Peyer's patch (tissue), 4 donors: ENCODE data around the gene CCDC74B. TPM values are rescaled to one million over a fixed set of nuclear protein-coding genes. Genes with fewer than 3 reads are reported as not detected.
"Not testable (repeated sequence)": the region's sequence is repeated elsewhere in the genome, so short reads cannot be mapped to it uniquely, and the experiment has no call there.

Source experiments
- DNase-seq, 3 donors: peaks; one replicate each; pipeline ENCODE4 v3.0.0-alpha.2; 2017 to 2019
- H3K27ac ChIP-seq, 4 donors: fragments of 200-600 bp; sonication (generic); one replicate each; pipeline ENCODE4 v1.5.1; 2016 to 2019
- H3K27me3 ChIP-seq, 2 donors: fragments of 200-600 bp; sonication (generic); one replicate each; pipeline ENCODE4 v1.5.1; 2019
- H3K36me3 ChIP-seq, 3 donors: fragments of 200-600 bp; sonication (generic); one replicate each; pipeline ENCODE4 v1.5.1; 2016 to 2019
- H3K4me1 ChIP-seq, 4 donors: fragments of 200-600 bp; sonication (generic); one replicate each; pipeline ENCODE4 v1.5.1; 2016 to 2019
- H3K4me3 ChIP-seq, 4 donors: fragments of 200-600 bp; sonication (generic); 1 replicate in 3 of 4; 2 replicates in 1 of 4; pipeline ENCODE4 v1.5.1; 2016 to 2019; ENCODE audit warnings: mild to moderate bottlenecking in 1 of 4
- H3K9me3 ChIP-seq, 4 donors: fragments of 200-600 bp; sonication (generic); one replicate each; pipeline ENCODE4 v1.5.1; 2016 to 2019; ENCODE audit warnings: mild to moderate bottlenecking in 1 of 4
- POLR2A ChIP-seq, 2 donors: fragments of 450-650 bp; IDR thresholded peaks; one replicate each; pipeline ENCODE4 v1.5.1; 2017; ENCODE audit warnings: antibody characterized with exemption in 2 of 2, mild to moderate bottlenecking in 2 of 2, moderate library complexity in 2 of 2
- total RNA-seq, 4 donors: library from RNA; depleted of rRNA; stranded (reverse); fragments of >200 nt; gene quantifications; one replicate each; pipeline ENCODE4 v1.1.0, GENCODE V29; 2016
- TF ChIP-seq, protein P1 (sequence below), 6 experiments: fragments of 450-650 bp in 4 of 6; fragments of 200-600 bp in 2 of 6; sonication (generic) in 1 of 6; IDR thresholded peaks; one replicate each; pipeline ENCODE4 v1.5.1; 2017 to 2019; ENCODE audit warnings: antibody characterized with exemption in 6 of 6, mild to moderate bottlenecking in 3 of 6, moderate library complexity in 1 of 6

Gene CCDC74B
- total RNA-seq, 4 donors from 2014 or later = 2.1 to 2.6 TPM; not detected in 2

DNA sequence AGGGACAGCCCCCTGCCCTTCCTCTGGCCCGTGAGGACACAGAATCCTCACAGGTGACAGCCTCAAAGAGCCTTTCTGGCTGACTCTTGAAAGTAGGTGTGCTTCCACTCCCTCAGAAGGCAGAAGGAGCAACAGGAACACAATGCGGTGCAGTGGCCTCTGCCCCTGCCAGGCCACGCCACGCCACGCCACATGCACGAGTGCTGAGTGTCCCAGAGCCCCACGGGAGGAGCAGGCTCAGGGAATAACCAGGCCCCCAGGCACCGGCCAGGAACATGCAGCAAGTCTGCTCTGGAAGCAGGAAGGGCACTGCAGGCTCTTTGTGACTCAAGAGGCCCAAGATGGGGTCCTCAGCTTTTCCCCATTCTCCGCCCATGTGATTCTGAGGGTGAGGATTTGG, 18.1 kb upstream of the CCDC74B start:
- Histone ChIP-seq H3K9me3 (no peaks in the 10 kb centered on the region), H3K36me3 (peaks cover 0 to 58% (median 0%) of the 10 kb centered on the region in 3 donors), H3K4me3 (no peak overlapping the region), H3K4me1 (no peaks in the 10 kb centered on the region), H3K27ac (no peak overlapping the region), H3K27me3 (no peaks in the 10 kb centered on the region)
- TF ChIP-seq, protein P1, sequence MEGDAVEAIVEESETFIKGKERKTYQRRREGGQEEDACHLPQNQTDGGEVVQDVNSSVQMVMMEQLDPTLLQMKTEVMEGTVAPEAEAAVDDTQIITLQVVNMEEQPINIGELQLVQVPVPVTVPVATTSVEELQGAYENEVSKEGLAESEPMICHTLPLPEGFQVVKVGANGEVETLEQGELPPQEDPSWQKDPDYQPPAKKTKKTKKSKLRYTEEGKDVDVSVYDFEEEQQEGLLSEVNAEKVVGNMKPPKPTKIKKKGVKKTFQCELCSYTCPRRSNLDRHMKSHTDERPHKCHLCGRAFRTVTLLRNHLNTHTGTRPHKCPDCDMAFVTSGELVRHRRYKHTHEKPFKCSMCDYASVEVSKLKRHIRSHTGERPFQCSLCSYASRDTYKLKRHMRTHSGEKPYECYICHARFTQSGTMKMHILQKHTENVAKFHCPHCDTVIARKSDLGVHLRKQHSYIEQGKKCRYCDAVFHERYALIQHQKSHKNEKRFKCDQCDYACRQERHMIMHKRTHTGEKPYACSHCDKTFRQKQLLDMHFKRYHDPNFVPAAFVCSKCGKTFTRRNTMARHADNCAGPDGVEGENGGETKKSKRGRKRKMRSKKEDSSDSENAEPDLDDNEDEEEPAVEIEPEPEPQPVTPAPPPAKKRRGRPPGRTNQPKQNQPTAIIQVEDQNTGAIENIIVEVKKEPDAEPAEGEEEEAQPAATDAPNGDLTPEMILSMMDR (IDR thresholded peaks at IDR 0.05) = no peak
- TF ChIP-seq POLR2A (IDR thresholded peaks at IDR 0.05) = no peak
- DNase-seq = no peak

DNA sequence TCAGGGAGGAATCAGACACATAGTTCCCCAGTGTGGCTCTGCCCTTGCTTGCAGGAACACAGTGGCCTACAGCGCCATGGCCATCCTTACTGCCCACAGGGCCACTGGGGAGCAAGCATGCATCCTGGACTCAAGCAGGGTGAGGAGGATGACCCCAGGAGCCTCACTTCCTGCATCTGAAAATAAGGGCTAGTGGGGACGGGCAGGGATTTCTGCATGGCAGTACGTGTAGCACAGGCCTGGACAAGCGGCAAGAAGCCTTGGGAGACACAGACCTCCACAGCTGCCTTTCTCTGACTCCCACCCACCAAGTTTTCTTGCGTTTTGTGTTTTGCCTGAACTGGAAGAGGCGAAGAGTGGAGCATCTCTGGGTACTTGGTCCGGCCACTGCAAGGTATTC, 17.6 kb upstream of the CCDC74B start:
- H3K27me3 ChIP-seq, H3K4me1 ChIP-seq, H3K9me3 ChIP-seq, H3K27ac ChIP-seq, DNase-seq, H3K4me3 ChIP-seq: not testable (repeated sequence)
- H3K36me3 ChIP-seq = peaks cover 0 to 53% (median 0%) of the 10 kb centered on the region in 3 donors

DNA sequence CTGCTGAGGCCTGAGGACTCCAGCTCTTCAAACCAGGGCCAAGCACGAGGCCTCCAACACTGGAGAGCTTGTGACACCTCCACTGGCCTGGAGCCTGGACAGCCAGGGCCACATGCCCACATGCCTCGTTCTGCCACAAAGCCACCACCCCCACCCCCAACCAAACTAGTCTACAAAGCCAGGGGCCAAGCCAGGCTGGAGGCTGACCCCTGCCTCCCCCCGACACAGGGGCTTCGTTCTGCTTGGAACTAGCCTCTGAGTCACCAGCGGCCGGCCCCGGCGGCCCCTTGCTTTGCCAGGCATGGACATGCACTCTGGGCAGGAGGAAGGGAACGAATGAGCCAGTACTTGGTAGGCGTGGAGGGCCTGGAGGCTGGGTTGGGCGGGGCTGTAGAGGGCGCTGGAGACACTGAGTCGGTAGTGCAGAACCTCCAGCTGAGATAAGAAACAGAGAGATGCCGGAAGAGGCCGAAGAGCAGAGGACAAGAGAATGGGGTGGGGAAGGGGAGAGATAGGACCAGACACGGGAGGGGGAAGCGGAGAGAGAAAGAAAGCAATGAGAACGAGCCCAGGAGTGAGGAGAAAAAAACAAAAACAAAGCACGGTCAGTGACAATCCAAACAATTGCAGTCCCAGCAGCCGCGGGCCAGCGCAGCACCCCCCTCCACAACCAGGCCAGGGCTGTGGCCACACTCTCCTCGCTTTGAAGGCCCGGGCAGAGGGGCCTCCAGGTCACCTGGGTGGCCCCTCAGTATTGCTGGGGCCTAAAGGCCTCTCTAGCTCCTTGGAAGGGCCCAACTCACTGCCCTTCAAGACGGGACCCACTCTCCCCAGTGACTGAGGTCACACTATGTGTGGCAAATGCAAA, 16.2 kb upstream of the CCDC74B start:
- not testable (repeated sequence) for H3K9me3 ChIP-seq, H3K4me1 ChIP-seq, DNase-seq, H3K27ac ChIP-seq, H3K4me3 ChIP-seq, H3K27me3 ChIP-seq
- H3K36me3 ChIP-seq = peaks cover 0 to 39% (median 0%) of the 10 kb centered on the region in 3 donors

DNA sequence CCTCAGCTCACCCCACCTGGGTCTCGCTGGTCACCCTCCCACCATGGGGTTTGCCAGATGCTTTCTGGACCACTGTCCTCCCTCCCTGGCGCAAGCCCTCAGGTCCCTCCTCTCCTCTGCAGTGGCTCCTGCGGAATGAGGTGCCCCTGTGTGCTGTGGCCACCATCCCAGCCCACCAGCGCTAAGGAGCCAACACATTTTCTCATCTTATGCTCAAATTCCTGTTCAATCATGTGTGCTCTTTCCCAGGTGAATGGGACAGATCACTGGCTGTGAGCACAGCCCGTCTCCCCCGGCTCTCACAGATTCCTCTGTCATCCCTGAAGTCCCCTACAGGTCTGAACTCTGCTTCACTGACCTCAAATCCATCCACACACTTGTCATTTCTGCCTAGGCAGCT, 15.2 kb upstream of the CCDC74B start:
- peaks cover 0 to 7% (median 0%) of the 10 kb centered on the region in 4 donors for H3K4me1 ChIP-seq
- H3K36me3 ChIP-seq = peaks cover 0 to 34% (median 0%) of the 10 kb centered on the region in 3 donors
- H3K9me3 ChIP-seq = no peaks in the 10 kb centered on the region
- H3K4me3 ChIP-seq = no peak overlapping the region
- TF ChIP-seq, protein P1 (IDR thresholded peaks at IDR 0.05) = no peak
- no peak for TF ChIP-seq POLR2A (IDR thresholded peaks at IDR 0.05)
- no peak overlapping the region for H3K27ac ChIP-seq
- no peaks in the 10 kb centered on the region for H3K27me3 ChIP-seq
- DNase-seq = no peak

DNA sequence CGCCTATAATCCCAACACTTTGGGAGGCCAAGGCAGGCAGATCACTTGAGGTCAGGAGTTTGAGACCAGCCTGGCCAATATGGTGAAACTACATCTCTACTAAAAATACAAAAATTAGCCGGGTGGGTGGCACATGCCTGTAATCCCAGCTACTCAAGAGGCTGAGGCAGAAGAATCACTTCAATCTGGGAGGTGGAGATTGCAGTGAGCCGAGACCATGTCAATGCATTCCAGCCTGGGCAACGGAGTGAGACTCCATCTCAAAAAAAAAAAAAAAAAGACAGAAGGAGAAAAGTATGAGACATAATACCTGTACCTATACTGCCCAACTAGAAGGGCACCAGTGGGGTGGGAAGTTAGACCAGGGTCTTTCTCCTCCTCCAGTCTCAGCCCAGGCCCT, 14.5 kb upstream of the CCDC74B start:
- not testable (repeated sequence) for H3K27me3 ChIP-seq, H3K9me3 ChIP-seq, H3K27ac ChIP-seq, DNase-seq, H3K4me3 ChIP-seq, H3K4me1 ChIP-seq
- H3K36me3 ChIP-seq = peaks cover 0 to 32% (median 0%) of the 10 kb centered on the region in 3 donors

DNA sequence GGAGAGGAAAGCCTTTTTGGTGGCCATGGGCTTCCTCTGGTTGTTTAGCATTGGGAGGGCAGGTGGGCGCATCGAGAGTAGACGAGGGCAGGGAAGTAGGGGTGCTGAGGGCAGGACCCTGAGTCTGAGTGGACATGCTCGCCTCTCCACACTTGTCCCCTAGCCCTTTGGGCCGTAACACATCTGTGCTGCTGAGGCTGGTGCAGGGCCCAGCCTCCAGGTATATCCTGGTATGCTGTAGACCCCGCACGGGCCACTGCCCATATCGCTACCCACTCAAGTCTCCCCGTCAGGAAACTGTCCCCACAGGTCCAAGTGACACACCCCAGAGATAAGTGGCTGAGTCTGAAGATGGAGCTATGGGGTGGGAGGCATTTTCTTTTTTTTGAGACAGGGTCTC, 13.7 kb upstream of the CCDC74B start:
- TF ChIP-seq, protein P1 (IDR thresholded peaks at IDR 0.05) = no peak
- no peak for TF ChIP-seq POLR2A (IDR thresholded peaks at IDR 0.05)
- H3K27ac ChIP-seq = no peak overlapping the region
- H3K27me3 ChIP-seq = no peaks in the 10 kb centered on the region
- H3K36me3 ChIP-seq = peaks cover 0 to 31% (median 0%) of the 10 kb centered on the region in 3 donors
- H3K4me3 ChIP-seq = no peak overlapping the region
- DNase-seq = no peak
- H3K4me1 ChIP-seq = peaks cover 0 to 7% (median 0%) of the 10 kb centered on the region in 4 donors
- no peaks in the 10 kb centered on the region for H3K9me3 ChIP-seq

DNA sequence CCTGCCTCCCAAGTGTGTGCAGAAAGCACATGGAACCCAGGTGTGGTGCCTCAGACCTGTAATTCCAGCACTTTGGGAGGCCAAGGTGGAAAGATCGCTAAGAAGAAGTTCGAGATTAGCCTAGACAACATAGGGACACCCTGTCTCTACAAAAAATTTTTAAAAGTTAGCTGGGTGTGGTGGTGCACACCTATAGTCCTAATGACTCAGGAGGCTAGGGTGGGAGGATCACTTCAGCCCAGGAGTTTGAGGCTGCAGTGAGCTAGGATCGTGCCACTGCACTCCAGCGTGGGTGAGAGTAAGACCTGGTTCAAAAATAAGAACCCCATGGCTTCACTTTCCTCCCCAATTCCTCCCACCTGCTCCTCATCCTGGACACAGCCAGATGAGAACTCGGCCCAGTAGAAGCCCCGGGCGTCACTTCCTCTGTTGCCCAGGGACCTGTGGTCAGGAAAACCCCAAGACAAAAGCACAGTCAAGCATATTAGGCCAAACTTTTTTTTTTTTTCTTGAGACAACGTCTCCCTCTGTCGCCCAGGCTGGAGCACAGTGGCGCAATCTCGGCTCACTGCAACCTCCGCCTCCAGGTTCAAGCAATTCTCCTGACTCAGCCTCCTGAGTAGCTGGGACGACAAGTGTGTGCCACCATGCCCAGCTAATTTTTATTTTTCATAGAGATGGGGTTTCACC, 13.1 kb upstream of the CCDC74B start:
- H3K9me3 ChIP-seq, H3K4me1 ChIP-seq, H3K4me3 ChIP-seq, H3K27me3 ChIP-seq: not testable (repeated sequence)
- DNase-seq = peak in 2 of 3 donors; percentile 71 to 73
- peaks cover 0 to 32% (median 0%) of the 10 kb centered on the region in 3 donors for H3K36me3 ChIP-seq
- peak overlapping the region in 1 of 4 donors; percentile 40 for H3K27ac ChIP-seq

DNA sequence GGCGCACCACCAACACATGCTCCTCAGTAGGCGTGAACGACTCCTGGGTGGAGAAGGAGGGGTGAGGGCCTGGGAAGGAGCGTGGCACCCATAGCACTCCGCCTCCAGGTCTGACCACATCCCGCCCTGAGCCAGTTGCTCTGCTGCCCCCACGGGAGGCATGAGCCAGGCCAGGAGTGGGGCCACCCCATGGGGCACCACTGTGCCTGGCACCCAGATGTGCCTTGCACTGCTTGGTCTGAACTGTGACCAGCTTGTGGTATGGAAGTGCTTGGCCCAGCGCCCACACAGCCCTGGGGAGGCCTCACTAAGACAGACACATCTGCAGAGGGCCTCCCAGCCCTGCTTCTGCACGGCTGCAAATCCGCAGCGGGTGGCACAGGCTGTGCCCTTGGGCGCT, 12.4 kb upstream of the CCDC74B start:
- not testable (repeated sequence) for H3K4me1 ChIP-seq, H3K4me3 ChIP-seq, H3K27me3 ChIP-seq, H3K9me3 ChIP-seq
- H3K27ac ChIP-seq = peak overlapping the region in 1 of 4 donors; percentile 40
- H3K36me3 ChIP-seq = peaks cover 0 to 32% (median 0%) of the 10 kb centered on the region in 3 donors
- peak; percentile 22 to 52 (median 29) for DNase-seq
